Endothelial cell of umbilical vein (primary cell): Measurements from ENCODE around the gene ECT2. TPM values are rescaled to one million over a fixed set of nuclear protein-coding genes. Genes with fewer than 3 reads are reported as not detected.
"Not testable (repeated sequence)": the region's sequence is repeated elsewhere in the genome, so short reads cannot be mapped to it uniquely, and the experiment has no call there.

Source experiments
- BruUV-seq: library from RNA; stranded (reverse); fragments of 400-500 nt; replicated peaks from 2 replicates; lab custom pipeline; 2021; lab: Mats Ljungman, UMichigan
- CTCF ChIA-PET: fragments of 300-600, 350-600 bp; sonication (Branson Sonifier 250); formaldehyde crosslinking; loops from one replicate; lab custom pipeline; 2021; ENCODE audit warnings: antibody characterized with exemption, inconsistent platforms; lab: Charles Lee
- POLR2A ChIA-PET: fragments of 300-600, 350-600 bp; sonication (Branson Sonifier 250); formaldehyde crosslinking; loops from one replicate; lab custom pipeline; 2021; ENCODE audit warnings: antibody characterized with exemption, inconsistent platforms; lab: Charles Lee
- DNase-seq: peaks from one replicate; pipeline ENCODE4 v3.0.0-alpha.2; 2011; ENCODE audit warnings: low read depth, low spot score
- FAIRE-seq: peaks from 2 replicates; lab custom pipeline; 2011; peaks lifted over from hg19 to GRCh38; lab: Jason Lieb, UNC
- H2AFZ ChIP-seq: 2 replicates; pipeline ENCODE4 v1.6.0; 2012; ENCODE audit warnings: low read depth, low read length, control low read depth, inconsistent platforms
- H3K27ac ChIP-seq: 2 replicates; pipeline ENCODE4 v1.5.1; 2011; ENCODE audit warnings: low read depth, mild to moderate bottlenecking, control low read depth, low read length, moderate library complexity; ENCODE audit not compliant: insufficient read depth
- H3K27me3 ChIP-seq, 2 experiments: 2 replicates each; pipeline versions ENCODE4 v1.6.0 to v1.6.1; 2011; ENCODE audit warnings: low read length in 2 of 2, mixed read lengths in 1 of 2; ENCODE audit not compliant: control insufficient read depth in 2 of 2, insufficient read depth in 2 of 2
- H3K36me3 ChIP-seq, 2 experiments: 2 replicates in 1 of 2; 3 replicates in 1 of 2; pipeline ENCODE4 v1.5.1; 2011; ENCODE audit warnings: low read length in 2 of 2, mild to moderate bottlenecking in 1 of 2, moderate library complexity in 1 of 2; ENCODE audit not compliant: control insufficient read depth in 2 of 2, insufficient read depth in 2 of 2; ENCODE audit errors: extremely low read depth in 1 of 2
- H3K4me1 ChIP-seq: 3 replicates; pipeline ENCODE4 v1.5.1; 2011; ENCODE audit warnings: mild to moderate bottlenecking, low read length; ENCODE audit not compliant: control insufficient read depth, insufficient read depth; ENCODE audit errors: extremely low read depth
- H3K4me2 ChIP-seq: 2 replicates; pipeline ENCODE4 v1.6.1; 2011; ENCODE audit warnings: low read length, control low read depth, mixed read lengths; ENCODE audit not compliant: insufficient read depth
- H3K4me3 ChIP-seq, 3 experiments: fragments of 200-600 bp in 1 of 3; sonication (generic), shearing (Covaris generic) in 1 of 3; replicated peaks in 1 of 3; 2 replicates each; pipeline ENCODE4 v1.5.1; 2011 to 2016; ENCODE audit warnings: control low read depth in 3 of 3, low read length in 3 of 3, mild to moderate bottlenecking in 2 of 3, inconsistent platforms in 1 of 3, low read depth in 1 of 3, moderate library complexity in 1 of 3; ENCODE audit not compliant: insufficient read depth in 1 of 3
- H3K79me2 ChIP-seq: 2 replicates; pipeline ENCODE4 v1.6.0; 2012; ENCODE audit warnings: low read length, inconsistent platforms; ENCODE audit not compliant: control insufficient read depth, insufficient read depth
- H3K9ac ChIP-seq: replicated peaks from 2 replicates; pipeline ENCODE3; 2011; ENCODE audit warnings: low read length, control low read depth; ENCODE audit not compliant: insufficient read depth; ENCODE audit errors: extremely low read depth
- H3K9me1 ChIP-seq: replicated peaks from 3 replicates; pipeline ENCODE4 v1.6.0; 2011; ENCODE audit warnings: mild to moderate bottlenecking, low read length; ENCODE audit not compliant: control insufficient read depth, insufficient read depth; ENCODE audit errors: extremely low read depth
- H3K9me3 ChIP-seq: replicated peaks from 2 replicates; pipeline ENCODE4 v1.5.1; 2012; ENCODE audit warnings: low read length, inconsistent platforms; ENCODE audit not compliant: control insufficient read depth, insufficient read depth
- H4K20me1 ChIP-seq: replicated peaks from 2 replicates; pipeline ENCODE3; 2011; ENCODE audit warnings: mild to moderate bottlenecking, low read length; ENCODE audit not compliant: control insufficient read depth, insufficient read depth; ENCODE audit errors: extremely low read depth
- CTCF ChIP-seq, 2 donors: IDR thresholded peaks; 1 replicate in 1 of 2; 2 replicates in 1 of 2; pipeline ENCODE4 v1.5.1; 2011; ENCODE audit warnings: low read length in 2 of 2, mild to moderate bottlenecking in 2 of 2, moderate library complexity in 2 of 2, control low read depth in 1 of 2, inconsistent platforms in 1 of 2, low read depth in 1 of 2; ENCODE audit not compliant: insufficient read depth in 1 of 2; ENCODE audit errors: extremely low read depth in 1 of 2
- EZH2 ChIP-seq: IDR thresholded peaks from 2 replicates; pipeline ENCODE4 v1.6.1; 2012; ENCODE audit warnings: borderline replicate concordance, low read depth, mild to moderate bottlenecking, moderate library complexity, low read length, inconsistent platforms; ENCODE audit not compliant: severe bottlenecking
- FOS ChIP-seq: IDR thresholded peaks from 2 replicates; pipeline ENCODE4 v1.6.1; 2011; ENCODE audit warnings: mild to moderate bottlenecking, low read length, moderate library complexity, borderline replicate concordance; ENCODE audit not compliant: insufficient read depth
- GATA2 ChIP-seq: IDR thresholded peaks from 2 replicates; pipeline ENCODE4 v1.7.0; 2011; ENCODE audit warnings: low read depth, mild to moderate bottlenecking, moderate library complexity, mixed read lengths, low read length; ENCODE audit not compliant: insufficient read length, insufficient read depth
- JUN ChIP-seq: IDR thresholded peaks from 2 replicates; pipeline ENCODE4 v1.6.1; 2011; ENCODE audit warnings: borderline replicate concordance, low read depth; ENCODE audit not compliant: insufficient read length, insufficient read depth
- MAX ChIP-seq: IDR thresholded peaks from 2 replicates; pipeline ENCODE4 v1.6.1; 2011; ENCODE audit not compliant: insufficient read depth, insufficient read length
- MYC ChIP-seq: IDR thresholded peaks from one replicate; pipeline ENCODE4 v1.6.1; 2011; ENCODE audit warnings: mild to moderate bottlenecking, low read depth, low read length
- POLR2A ChIP-seq: IDR thresholded peaks from 2 replicates; pipeline ENCODE4 v1.6.1; 2012; ENCODE audit warnings: low read depth, mild to moderate bottlenecking, control low read depth, low read length
- POLR2AphosphoS5 ChIP-seq: IDR thresholded peaks from 2 replicates; pipeline ENCODE4 v1.6.1; 2012; ENCODE audit warnings: low read depth, mild to moderate bottlenecking, control low read depth, low read length, moderate library complexity; ENCODE audit not compliant: insufficient read depth
- dilution Hi-C: fragments of 300-500 bp; cut with MboI; formaldehyde crosslinking; loops from one replicate; pipeline ENCODE4 v1.15.0; 2019; ENCODE audit warnings: low sequenced_read_pairs; ENCODE audit not compliant: extremely low pct_ligation_motif_present
- intact Hi-C: fragments of 100-400 bp; cut with micrococcal nuclease; formaldehyde crosslinking; loops from one replicate; pipeline ENCODE4 v1.10.0; 2022
- polyA plus RNA-seq, 4 experiments: library from polyadenylated mRNA; depleted of rRNA in 3 of 4; stranded (reverse) in 3 of 4; unstranded in 1 of 4; fragments of >200 nt; gene quantifications; 2 replicates each; pipeline versions ENCODE4 v1.2.1 to v1.2.3, GENCODE V29; 2011 to 2012; ENCODE audit warnings: missing spikeins in 1 of 4
- total RNA-seq: library from RNA; stranded (reverse); gene quantifications from 2 replicates; pipeline ENCODE4 v1.2.3, GENCODE V29; 2021

Gene ECT2
- total and polyA plus RNA-seq, 2 donors (not counting 3 experiments of a cell fraction or from before 2014, with no cell fraction given): 10.3 to 47.5 TPM

- Histone ChIP-seq H3K27ac (no peak overlapping the region), H3K4me1 (no peaks in the 10 kb centered on the region), H3K4me3 (no peak overlapping the region), H2AFZ (no peak overlapping the region), H4K20me1 (no peaks in the 10 kb centered on the region), H3K36me3 (peaks cover 0 to 3% of the 10 kb centered on the region in 2 experiments), H3K79me2 (no peaks in the 10 kb centered on the region), H3K9me1 (no peaks in the 10 kb centered on the region), H3K9me3 (no peaks in the 10 kb centered on the region), H3K9ac (no peak overlapping the region), H3K27me3 (no peaks in the 10 kb centered on the region), H3K4me2 (no peak overlapping the region)
- no TSS peak for BruUV-seq
- intact Hi-C loops (no loop called here), dilution Hi-C loops (no loop called here)
- ChIA-PET CTCF (no interaction called here), POLR2A (no interaction called here)
- no peak for DNase-seq
- FAIRE-seq: no peak
- no peak for TF ChIP-seq POLR2AphosphoS5
- TF ChIP-seq EZH2: no peak
- TF ChIP-seq JUN: no peak
- no peak for TF ChIP-seq POLR2A
- no peak for TF ChIP-seq MAX
- TF ChIP-seq CTCF (IDR thresholded peaks at IDR 0.05; ENCODE audit: extremely low read depth in 1 of 2, insufficient read depth in 1 of 2, low read depth in 1 of 2, low read length in 2 of 2): no peak
- no peak for TF ChIP-seq FOS
- no peak for TF ChIP-seq GATA2
- no peak for TF ChIP-seq MYC
Measured at GRCh38 chr3:172824229-172824628, 73.7 kb downstream of the ECT2 start.

- H3K9me3 ChIP-seq, H3K4me3 ChIP-seq, H3K27ac ChIP-seq, intact Hi-C loops, H3K4me2 ChIP-seq, BruUV-seq, H2AFZ ChIP-seq, H3K4me1 ChIP-seq, FAIRE-seq, H3K9ac ChIP-seq, POLR2A ChIA-PET, H4K20me1 ChIP-seq, DNase-seq, H3K36me3 ChIP-seq, dilution Hi-C loops, H3K27me3 ChIP-seq, H3K9me1 ChIP-seq, H3K79me2 ChIP-seq: not testable (repeated sequence)
- CTCF ChIA-PET: interaction anchor here (1.2 to 3.5 kb wide), 2 partner anchors 9 to 219 kb away, joined by 3 to 15 read pairs; no protein-coding TSS in a partner anchor
Measured at GRCh38 chr3:172827231-172827630, 76.7 kb downstream of the ECT2 start.
